ENCODE measurements around the gene SCART1. TPM values are rescaled to one million over a fixed set of nuclear protein-coding genes. Genes with fewer than 3 reads are reported as not detected.
"Not testable (repeated sequence)": the region's sequence is repeated elsewhere in the genome, so short reads cannot be mapped to it uniquely, and the experiment has no call there.

Gene SCART1
- total RNA-seq, 1 donor from 2014 or later: 1.4 TPM

- no peak for DNase-seq
Measured at GRCh38 chr10:133456041-133456951, 2.6 kb downstream of the SCART1 start.

GRCh38 chr10:133457100-133457841 lies 3.5 kb downstream of the SCART1 start:
- DNase-seq: no peak

- DNase-seq: no peak
Measured at GRCh38 chr10:133458021-133458709, 4.4 kb downstream of the SCART1 start.

- DNase-seq: peak; percentile 8
Measured at GRCh38 chr10:133458710-133459453, 5.1 kb downstream of the SCART1 start.

- DNase-seq: no peak
Measured at GRCh38 chr10:133459454-133460207, 5.9 kb downstream of the SCART1 start.

GRCh38 chr10:133460208-133460769 lies 6.5 kb downstream of the SCART1 start:
- no peak for DNase-seq

GRCh38 chr10:133461027-133461426 lies 7.3 kb downstream of the SCART1 start:
- DNase-seq: no peak

GRCh38 chr10:133461841-133462240 lies 8.1 kb downstream of the SCART1 start:
- no peak for DNase-seq

GRCh38 chr10:133462512-133463305 lies 9.0 kb downstream of the SCART1 start:
- no peak for DNase-seq

- DNase-seq: no peak
Measured at GRCh38 chr10:133464582-133465031, 10.9 kb downstream of the SCART1 start.

GRCh38 chr10:133465191-133465949 lies 11.6 kb downstream of the SCART1 start:
- DNase-seq: no peak

GRCh38 chr10:133465950-133466474 lies 12.3 kb downstream of the SCART1 start:
- no peak for DNase-seq

- DNase-seq: no peak
Measured at GRCh38 chr10:133466683-133467275, 13.0 kb downstream of the SCART1 start.

- DNase-seq: no peak
Measured at GRCh38 chr10:133467286-133467911, 13.7 kb downstream of the SCART1 start.

- DNase-seq: not testable (repeated sequence)
Measured at GRCh38 chr10:133469205-133469604, 15.5 kb downstream of the SCART1 start.

- no peak for DNase-seq
Measured at GRCh38 chr10:133471300-133472109, 17.8 kb downstream of the SCART1 start.

- no peak for DNase-seq
Measured at GRCh38 chr10:133473270-133473669, 19.5 kb downstream of the SCART1 start.

Data from dermis blood vessel endothelial cell (primary cell).